OCI-LY1 (cell line): ENCODE data around the gene ADD1.

ENCODE experiments used
- H2AFZ ChIP-seq: fragments of 200-600 bp; sonication (generic), shearing (Covaris generic); 2 replicates; pipeline ENCODE4 v1.6.0; 2014; ENCODE audit warnings: antibody characterized with exemption, mild to moderate bottlenecking, low read length
- H3F3A ChIP-seq: fragments of 200-600 bp; sonication (generic), shearing (Covaris generic); 2 replicates; pipeline ENCODE4 v1.6.0; 2014; ENCODE audit warnings: mild to moderate bottlenecking, antibody characterized with exemption, low read length, moderate library complexity; ENCODE audit not compliant: insufficient read depth
- H3K27ac ChIP-seq: fragments of 200-600 bp; sonication (generic); 2 replicates; pipeline ENCODE4 v1.5.1; 2014; ENCODE audit warnings: low read length, mixed run types, mild to moderate bottlenecking, low read depth; ENCODE audit not compliant: poor library complexity, severe bottlenecking
- H3K27me3 ChIP-seq: fragments of 200-600 bp; sonication (generic); 2 replicates; pipeline ENCODE4 v1.6.0; 2014; ENCODE audit warnings: antibody characterized with exemption, mild to moderate bottlenecking, low read length, moderate library complexity; ENCODE audit not compliant: insufficient read depth
- H3K36me3 ChIP-seq: fragments of 200-600 bp; sonication (generic); 2 replicates; pipeline ENCODE4 v1.6.1; 2014; ENCODE audit warnings: mild to moderate bottlenecking, antibody characterized with exemption, low read length, moderate library complexity, mixed read lengths; ENCODE audit not compliant: insufficient read depth
- H3K4me1 ChIP-seq: fragments of 200-600 bp; sonication (generic); 2 replicates; pipeline ENCODE4 v1.5.1; 2014; ENCODE audit warnings: mild to moderate bottlenecking, low read length, moderate library complexity; ENCODE audit not compliant: insufficient read depth, severe bottlenecking
- H3K4me2 ChIP-seq: fragments of 200-600 bp; sonication (generic), shearing (Covaris generic); 2 replicates; pipeline ENCODE4 v1.6.1; 2014; ENCODE audit warnings: low read length
- H3K4me3 ChIP-seq: fragments of 200-600 bp; sonication (generic); 2 replicates; pipeline ENCODE4 v1.5.1; 2014; ENCODE audit warnings: low read length, low read depth, mild to moderate bottlenecking, mixed read lengths; ENCODE audit not compliant: poor library complexity, severe bottlenecking
- H3K79me2 ChIP-seq: fragments of 200-600 bp; shearing (Covaris generic); 2 replicates; pipeline ENCODE4 v1.6.1; 2016; ENCODE audit warnings: mixed run types, low read length, mixed read lengths; ENCODE audit not compliant: insufficient read depth
- H3K9ac ChIP-seq: fragments of 200-600 bp; sonication (generic), shearing (Covaris generic); 2 replicates; pipeline ENCODE4 v1.6.1; 2014; ENCODE audit warnings: mild to moderate bottlenecking, low read length, mixed read lengths
- H3K9me2 ChIP-seq: fragments of 200-600 bp; sonication (generic), shearing (Covaris generic); 2 replicates; pipeline ENCODE4 v1.6.1; 2014; ENCODE audit warnings: low read depth, mild to moderate bottlenecking, low read length, mixed read lengths
- H3K9me3 ChIP-seq: fragments of 200-600 bp; shearing (Covaris generic); 2 replicates; pipeline ENCODE4 v1.6.1; 2014; ENCODE audit warnings: low read length, mixed read lengths
- H4K20me1 ChIP-seq: fragments of 200-600 bp; sonication (generic), shearing (Covaris generic); 2 replicates; pipeline ENCODE4 v1.6.0; 2016; ENCODE audit warnings: mild to moderate bottlenecking, low read length; ENCODE audit not compliant: insufficient read depth
- EZH2 ChIP-seq: fragments of 200-600 bp; sonication (generic), shearing (Covaris generic); IDR thresholded peaks from 2 replicates; pipeline ENCODE4 v1.8.0; 2017; ENCODE audit warnings: borderline replicate concordance, mixed run types, mild to moderate bottlenecking, antibody characterized with exemption, low read length, moderate library complexity, mixed read lengths
- TF ChIP-seq, protein P1 (sequence below): fragments of 200-600 bp; sonication (generic), shearing (Covaris generic); IDR thresholded peaks from 2 replicates; pipeline ENCODE4 v1.5.1; 2017; ENCODE audit warnings: mild to moderate bottlenecking, antibody characterized with exemption, low read length, moderate library complexity, mixed read lengths

ADD1 gene

DNA sequence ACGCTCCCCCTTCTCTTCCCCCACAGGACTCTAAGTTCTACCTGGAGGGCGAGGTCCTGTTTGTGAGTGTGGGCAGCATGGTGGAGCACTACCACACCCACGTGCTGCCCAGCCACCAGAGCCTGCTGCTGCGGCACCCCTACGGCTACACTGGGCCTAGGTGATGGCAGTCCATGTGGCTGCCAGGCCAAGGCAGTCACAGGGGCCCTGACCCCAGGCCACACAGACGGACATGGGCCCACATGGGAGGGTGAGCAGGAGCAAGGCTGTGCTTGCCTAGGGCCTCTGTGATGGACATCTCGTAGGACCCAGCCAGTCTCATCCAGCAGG lies 10.0 kb upstream of the ADD1 start:
- Histone ChIP-seq H3K4me1 (peaks cover 22% of the 10 kb centered on the region), H2AFZ (no peak overlapping the region), H3K79me2 (no peaks in the 10 kb centered on the region), H4K20me1 (no peaks in the 10 kb centered on the region), H3K9ac (no peak overlapping the region), H3K27me3 (no peaks in the 10 kb centered on the region), H3K4me2 (no peak overlapping the region), H3F3A (no peaks in the 10 kb centered on the region), H3K4me3 (no peak overlapping the region), H3K9me2 (no peaks in the 10 kb centered on the region), H3K27ac (no peak overlapping the region), H3K36me3 (no peaks in the 10 kb centered on the region), H3K9me3 (no peaks in the 10 kb centered on the region)
- TF ChIP-seq EZH2 = no peak
- TF ChIP-seq, protein P1, sequence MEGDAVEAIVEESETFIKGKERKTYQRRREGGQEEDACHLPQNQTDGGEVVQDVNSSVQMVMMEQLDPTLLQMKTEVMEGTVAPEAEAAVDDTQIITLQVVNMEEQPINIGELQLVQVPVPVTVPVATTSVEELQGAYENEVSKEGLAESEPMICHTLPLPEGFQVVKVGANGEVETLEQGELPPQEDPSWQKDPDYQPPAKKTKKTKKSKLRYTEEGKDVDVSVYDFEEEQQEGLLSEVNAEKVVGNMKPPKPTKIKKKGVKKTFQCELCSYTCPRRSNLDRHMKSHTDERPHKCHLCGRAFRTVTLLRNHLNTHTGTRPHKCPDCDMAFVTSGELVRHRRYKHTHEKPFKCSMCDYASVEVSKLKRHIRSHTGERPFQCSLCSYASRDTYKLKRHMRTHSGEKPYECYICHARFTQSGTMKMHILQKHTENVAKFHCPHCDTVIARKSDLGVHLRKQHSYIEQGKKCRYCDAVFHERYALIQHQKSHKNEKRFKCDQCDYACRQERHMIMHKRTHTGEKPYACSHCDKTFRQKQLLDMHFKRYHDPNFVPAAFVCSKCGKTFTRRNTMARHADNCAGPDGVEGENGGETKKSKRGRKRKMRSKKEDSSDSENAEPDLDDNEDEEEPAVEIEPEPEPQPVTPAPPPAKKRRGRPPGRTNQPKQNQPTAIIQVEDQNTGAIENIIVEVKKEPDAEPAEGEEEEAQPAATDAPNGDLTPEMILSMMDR = no peak

- no peak overlapping the region for H3K4me3 ChIP-seq
- TF ChIP-seq, protein P1 = no peak
- TF ChIP-seq EZH2 = no peak
- no peak overlapping the region for H3K9ac ChIP-seq
- peaks cover 24% of the 10 kb centered on the region for H3K4me1 ChIP-seq
- H3K36me3 ChIP-seq = no peaks in the 10 kb centered on the region
- H3K27ac ChIP-seq = no peak overlapping the region
- no peaks in the 10 kb centered on the region for H3K9me2 ChIP-seq
- no peaks in the 10 kb centered on the region for H3K79me2 ChIP-seq
- H3K9me3 ChIP-seq = no peaks in the 10 kb centered on the region
- no peaks in the 10 kb centered on the region for H3F3A ChIP-seq
- H4K20me1 ChIP-seq = no peaks in the 10 kb centered on the region
- no peaks in the 10 kb centered on the region for H3K27me3 ChIP-seq
- H3K4me2 ChIP-seq = no peak overlapping the region
- no peak overlapping the region for H2AFZ ChIP-seq
Measured at GRCh38 chr4:2834001-2834921, 9.4 kb upstream of the ADD1 start.

DNA sequence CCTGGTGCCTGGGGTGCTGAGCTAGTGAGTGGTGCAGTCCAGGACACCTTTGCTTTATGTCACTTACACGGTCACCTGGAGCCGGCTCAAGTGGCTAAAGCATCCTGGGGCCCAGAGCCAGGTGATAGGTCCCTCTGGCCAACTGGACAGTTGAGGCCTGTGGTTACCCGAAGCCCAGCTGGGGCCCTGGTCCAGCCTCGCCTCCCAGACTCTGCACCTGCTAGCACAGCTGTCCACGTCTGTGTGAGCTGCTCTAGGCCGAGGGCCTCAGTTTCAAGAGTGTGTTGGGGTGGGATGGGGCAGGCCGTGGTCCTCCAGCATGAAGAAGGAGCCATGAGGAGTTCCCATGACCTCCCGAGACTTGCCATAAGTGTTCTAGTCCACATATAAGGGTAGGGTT lies 7.7 kb upstream of the ADD1 start:
- H3K27ac ChIP-seq = no peak overlapping the region
- H3F3A ChIP-seq = no peaks in the 10 kb centered on the region
- no peaks in the 10 kb centered on the region for H4K20me1 ChIP-seq
- no peaks in the 10 kb centered on the region for H3K9me2 ChIP-seq
- TF ChIP-seq EZH2 = no peak
- TF ChIP-seq, protein P1 = no peak
- H3K27me3 ChIP-seq = no peaks in the 10 kb centered on the region
- H3K79me2 ChIP-seq = no peaks in the 10 kb centered on the region
- no peaks in the 10 kb centered on the region; the same call in 1 of the 2 replicates for H3K9me3 ChIP-seq
- H3K4me3 ChIP-seq = no peak overlapping the region
- H3K4me2 ChIP-seq = no peak overlapping the region
- peaks cover 24% of the 10 kb centered on the region for H3K4me1 ChIP-seq
- no peaks in the 10 kb centered on the region for H3K36me3 ChIP-seq
- H2AFZ ChIP-seq = no peak overlapping the region
- no peak overlapping the region for H3K9ac ChIP-seq
